NCI-H774 (cell line): ENCODE results near the gene ZSCAN20.

Source experiments
- DNase-seq: peaks from one replicate; lab custom pipeline; 2025; lab: John Stamatoyannopoulos, UW

The ZSCAN20 gene

GRCh38 chr1:33535334-33535733, 62.9 kb downstream of the ZSCAN20 start:
- DNase-seq = no peak

GRCh38 chr1:33537885-33538284, 65.4 kb downstream of the ZSCAN20 start:
- no peak for DNase-seq

GRCh38 chr1:33541966-33542365, 69.5 kb downstream of the ZSCAN20 start:
- no peak for DNase-seq
